Osteocyte (in vitro differentiated cells): ENCODE measurements around the gene CCNB3. TPM values are rescaled to one million over a fixed set of nuclear protein-coding genes. Genes with fewer than 3 reads are reported as not detected.

Experiments used
- DNase-seq: peaks from one replicate; pipeline ENCODE4 v3.0.0; 2021; ENCODE audit warnings: mixed read lengths; ENCODE audit not compliant: unreplicated experiment; ENCODE audit errors: extremely low spot score
- H3K27ac Mint-ChIP-seq: one replicate; pipeline ENCODE4 v1.8.0; 2021; ENCODE audit warnings: mild to moderate bottlenecking, mixed read lengths; ENCODE audit not compliant: unreplicated experiment
- H3K27me3 Mint-ChIP-seq: one replicate; pipeline ENCODE4 v1.8.0; 2021; ENCODE audit warnings: mixed read lengths; ENCODE audit not compliant: unreplicated experiment
- H3K36me3 Mint-ChIP-seq: one replicate; pipeline ENCODE4 v1.8.0; 2021; ENCODE audit warnings: mixed read lengths; ENCODE audit not compliant: unreplicated experiment
- H3K4me1 Mint-ChIP-seq: one replicate; pipeline ENCODE4 v1.8.0; 2021; ENCODE audit warnings: mixed read lengths; ENCODE audit not compliant: unreplicated experiment
- H3K4me3 Mint-ChIP-seq: one replicate; pipeline ENCODE4 v1.8.0; 2021; ENCODE audit warnings: mild to moderate bottlenecking, moderate library complexity, mixed read lengths; ENCODE audit not compliant: unreplicated experiment
- H3K9me3 Mint-ChIP-seq: one replicate; pipeline ENCODE4 v1.8.0; 2021; ENCODE audit warnings: mixed read lengths; ENCODE audit not compliant: unreplicated experiment
- CTCF ChIP-seq: fragments of 200-600 bp; sonication (generic); IDR thresholded peaks from 2 replicates; pipeline ENCODE4 v1.5.0; 2021; ENCODE audit warnings: antibody characterized with exemption, mild to moderate bottlenecking, moderate library complexity
- total RNA-seq: library from RNA; stranded (reverse); gene quantifications from 2 replicates; pipeline ENCODE4 v1.2.1, GENCODE V29; 2021

Gene CCNB3
- total RNA-seq, 1 donor from 2014 or later: 0.48 TPM

GRCh38 chrX:50188859-50189600 lies 15.5 kb upstream of the CCNB3 start:
- Mint-ChIP-seq H3K27me3 (no peaks in the 10 kb centered on the region), H3K36me3 (no peaks in the 10 kb centered on the region), H3K9me3 (no peaks in the 10 kb centered on the region), H3K4me1 (no peaks in the 10 kb centered on the region), H3K4me3 (no peak overlapping the region), H3K27ac (no peak overlapping the region)
- TF ChIP-seq CTCF: no peak
- no peak for DNase-seq

- Mint-ChIP-seq H3K36me3 (no peaks in the 10 kb centered on the region), H3K4me3 (no peak overlapping the region), H3K27me3 (no peaks in the 10 kb centered on the region), H3K4me1 (no peaks in the 10 kb centered on the region), H3K9me3 (no peaks in the 10 kb centered on the region), H3K27ac (no peak overlapping the region)
- no peak for DNase-seq
- no peak for TF ChIP-seq CTCF
Observed at GRCh38 chrX:50198348-50198747, 6.2 kb upstream of the CCNB3 start.

- TF ChIP-seq CTCF: no peak
- Mint-ChIP-seq H3K27me3 (no peaks in the 10 kb centered on the region), H3K27ac (no peak within 1 kb of the TSS), H3K4me3 (no peak within 1 kb of the TSS), H3K36me3 (no peaks in the 10 kb centered on the region), H3K9me3 (no peaks in the 10 kb centered on the region), H3K4me1 (peaks cover 9% of the 10 kb centered on the region)
- no peak for DNase-seq
Observed at GRCh38 chrX:50200907-50201306, 3.7 kb upstream of the CCNB3 start, which contains the start of gene AKAP4. TSS of gene AKAP4 (minus strand) at chrX:50201007. CDS start at chrX:50200889, 118 bp downstream.

- peaks cover 9% of the 10 kb centered on the region for H3K4me1 Mint-ChIP-seq
Observed at GRCh38 chrX:50202539-50202938, 2.0 kb upstream of the CCNB3 start.

More at GRCh38 chrX:50202539-50202938, 2.0 kb upstream of the CCNB3 start:
- H3K4me3 Mint-ChIP-seq: no peak overlapping the region
- no peak for TF ChIP-seq CTCF
- H3K36me3 Mint-ChIP-seq: no peaks in the 10 kb centered on the region
- H3K27me3 Mint-ChIP-seq: no peaks in the 10 kb centered on the region
- no peak overlapping the region for H3K27ac Mint-ChIP-seq
- DNase-seq: no peak
- H3K9me3 Mint-ChIP-seq: no peaks in the 10 kb centered on the region
